PC-9 (cell line): ENCODE results near the gene DACT3. TPM values are rescaled to one million over a fixed set of nuclear protein-coding genes. Genes with fewer than 3 reads are reported as not detected.
A peak's percentile ranks its signal among the peaks of the same experiment; 100 is the strongest.

Experiments
- BruUV-seq: library from RNA; stranded (reverse); fragments of 400-500 nt; replicated peaks from 2 replicates; lab custom pipeline; 2021; lab: Mats Ljungman, UMichigan
- CTCF ChIA-PET: fragments of 300-600 bp; sonication (Branson Sonifier 250); formaldehyde crosslinking; loops from one replicate; lab custom pipeline; 2022; ENCODE audit warnings: antibody characterized with exemption; lab: Charles Lee
- POLR2A ChIA-PET: fragments of 300-600 bp; sonication (Branson Sonifier 250); formaldehyde crosslinking; loops from one replicate; lab custom pipeline; 2022; ENCODE audit warnings: antibody characterized with exemption; ENCODE audit not compliant: unreplicated experiment; lab: Charles Lee
- DNase-seq, 2 experiments: peaks; one replicate each; pipeline versions ENCODE4 v3.0.0 to v3.0.0-alpha.2; 2015 to 2022; ENCODE audit warnings: mixed read lengths in 1 of 2
- H2AFZ ChIP-seq: fragments of 200-600 bp; sonication (generic); 2 replicates; pipeline ENCODE4 v1.8.1; 2017; ENCODE audit warnings: antibody characterized with exemption
- H3F3A ChIP-seq: fragments of 200-600 bp; sonication (generic); 2 replicates; pipeline ENCODE4 v1.8.1; 2017; ENCODE audit warnings: antibody characterized with exemption, mild to moderate bottlenecking, low read depth; ENCODE audit not compliant: insufficient read depth
- H3K27ac ChIP-seq: fragments of 200-600 bp; sonication (generic); 2 replicates; pipeline ENCODE4 v1.6.1; 2016; ENCODE audit warnings: mixed run types
- H3K27me3 ChIP-seq: fragments of 200-600 bp; sonication (generic); 2 replicates; pipeline ENCODE4 v1.6.1; 2016; ENCODE audit warnings: low read depth, mixed run types; ENCODE audit not compliant: insufficient read depth
- H3K36me3 ChIP-seq: fragments of 200-600 bp; sonication (generic); 2 replicates; pipeline ENCODE4 v1.6.1; 2016; ENCODE audit warnings: low read depth, mixed run types
- H3K4me1 ChIP-seq: fragments of 200-600 bp; sonication (generic); replicated peaks from 2 replicates; pipeline ENCODE4 v1.6.1; 2016; ENCODE audit warnings: mixed run types; ENCODE audit not compliant: insufficient read depth
- H3K4me2 ChIP-seq: fragments of 200-600 bp; sonication (generic); 2 replicates; pipeline ENCODE4 v1.6.1; 2017; ENCODE audit warnings: mixed run types
- H3K4me3 ChIP-seq: fragments of 200-600 bp; sonication (generic); 2 replicates; pipeline ENCODE4 v1.6.1; 2016; ENCODE audit warnings: mixed run types
- H3K79me2 ChIP-seq: fragments of 200-600 bp; sonication (generic); 2 replicates; pipeline ENCODE4 v1.6.1; 2017; ENCODE audit warnings: low read depth, mixed run types
- H3K9me2 ChIP-seq: fragments of 200-600 bp; sonication (generic); 2 replicates; pipeline ENCODE4 v1.8.1; 2017; ENCODE audit warnings: mild to moderate bottlenecking; ENCODE audit not compliant: insufficient read depth
- H3K9me3 ChIP-seq: fragments of 200-600 bp; sonication (generic); 2 replicates; pipeline ENCODE4 v1.8.1; 2016; ENCODE audit warnings: low read depth; ENCODE audit not compliant: insufficient read depth
- H4K20me1 ChIP-seq: fragments of 200-600 bp; sonication (generic); 2 replicates; pipeline ENCODE4 v1.8.1; 2017; ENCODE audit not compliant: insufficient read depth
- CTCF ChIP-seq: fragments of 200-600 bp; sonication (generic); conservative IDR thresholded peaks from 2 replicates; pipeline ENCODE4 v1.6.1; 2017; ENCODE audit warnings: mixed run types, antibody characterized with exemption, mild to moderate bottlenecking, moderate library complexity
- EZH2 ChIP-seq: fragments of 200-600 bp; sonication (generic); IDR thresholded peaks from 2 replicates; pipeline ENCODE4 v1.8.0; 2017; ENCODE audit warnings: antibody characterized with exemption, low read depth
- intact Hi-C: fragments of 100-400 bp; cut with micrococcal nuclease; formaldehyde crosslinking; loops from one replicate; pipeline ENCODE4 v1.10.0; 2022; ENCODE audit not compliant: unreplicated experiment
- total RNA-seq: library from RNA; stranded (reverse); gene quantifications from 2 replicates; pipeline ENCODE4 v1.2.3, GENCODE V29; 2021

DACT3 gene
- total RNA-seq, 1 experiment from 2014 or later = 0.13 TPM

GRCh38 chr19:46668662-46669061, 7.7 kb upstream of the DACT3 start:
- no peaks in the 10 kb centered on the region for H3K9me3 ChIP-seq
- ChIA-PET POLR2A (no interaction called here), CTCF (no interaction called here)
- H3K36me3 ChIP-seq = no peaks in the 10 kb centered on the region
- no peaks in the 10 kb centered on the region for H3K79me2 ChIP-seq
- H3K4me2 ChIP-seq = no peak overlapping the region
- H2AFZ ChIP-seq = no peak overlapping the region
- TF ChIP-seq EZH2 = no peak
- no peak for TF ChIP-seq CTCF
- no peaks in the 10 kb centered on the region for H3K9me2 ChIP-seq
- no peak overlapping the region for H3K27ac ChIP-seq
- no peaks in the 10 kb centered on the region for H4K20me1 ChIP-seq
- no peaks in the 10 kb centered on the region for H3K4me1 ChIP-seq
- no peak for DNase-seq
- no peak overlapping the region for H3K4me3 ChIP-seq
- BruUV-seq = no TSS peak
- intact Hi-C loops = no loop called here
- H3K27me3 ChIP-seq = no peaks in the 10 kb centered on the region; the same call in 1 of the 2 replicates
- H3F3A ChIP-seq = peaks cover 8% of the 10 kb centered on the region

GRCh38 chr19:46665072-46665471, 4.1 kb upstream of the DACT3 start:
- H3K4me3 ChIP-seq = no peak overlapping the region
- H3K36me3 ChIP-seq = no peaks in the 10 kb centered on the region
- H2AFZ ChIP-seq = no peak overlapping the region
- H3K9me2 ChIP-seq = no peaks in the 10 kb centered on the region
- no peak overlapping the region for H3K27ac ChIP-seq
- intact Hi-C loops = no loop called here
- ChIA-PET POLR2A (no interaction called here), CTCF (interaction anchor here (0.6 kb wide), 1 partner anchor 150 kb away, joined by 7 read pairs; no protein-coding TSS in a partner anchor)
- peaks cover 13% of the 10 kb centered on the region for H3F3A ChIP-seq
- no peak overlapping the region for H3K4me2 ChIP-seq
- H3K27me3 ChIP-seq = peaks cover 7% of the 10 kb centered on the region
- no TSS peak for BruUV-seq
- no peaks in the 10 kb centered on the region; the same call in 1 of the 2 replicates for H4K20me1 ChIP-seq
- TF ChIP-seq CTCF (no peak), EZH2 (no peak)
- no peak for DNase-seq
- H3K4me1 ChIP-seq = peaks cover 5% of the 10 kb centered on the region
- no peaks in the 10 kb centered on the region for H3K79me2 ChIP-seq
- no peaks in the 10 kb centered on the region for H3K9me3 ChIP-seq

- Histone ChIP-seq H3K9me3 (no peaks in the 10 kb centered on the region), H3K4me3 (peak overlapping the region; percentile 54), H3K27ac (no peak overlapping the region), H4K20me1 (no peaks in the 10 kb centered on the region; the same call in 1 of the 2 replicates), H3F3A (peaks cover 17% of the 10 kb centered on the region), H3K27me3 (peaks cover 31% of the 10 kb centered on the region), H2AFZ (no peak overlapping the region), H3K36me3 (no peaks in the 10 kb centered on the region), H3K4me1 (peaks cover 12% of the 10 kb centered on the region), H3K4me2 (peak overlapping the region; percentile 89), H3K9me2 (no peaks in the 10 kb centered on the region), H3K79me2 (no peaks in the 10 kb centered on the region)
- intact Hi-C loops = loop anchor here (1.0 kb wide), 3 partner anchors 28 to 133 kb away; no protein-coding TSS in a partner anchor
- TF ChIP-seq EZH2 (no peak), CTCF (peak; percentile 93)
- no TSS peak for BruUV-seq
- DNase-seq = peak; percentile 80 to 81
- ChIA-PET POLR2A (interaction anchor here (0.5 to 0.8 kb wide), 2 partner anchors 582 to 621 kb away, joined by 3 to 16 read pairs; no protein-coding TSS in a partner anchor), CTCF (interaction anchor here (0.6 to 2.0 kb wide), 9 partner anchors 31 to 158 kb away, joined by 3 to 32 read pairs (median 4); no protein-coding TSS in a partner anchor)
Observed at GRCh38 chr19:46661735-46662592, 982 bp upstream of the DACT3 start.
